A549 (cell line): ENCODE data around the gene ATP2C2.

ENCODE experiments used
- POLR2A ChIP-seq: IDR thresholded peaks from 2 replicates; pipeline ENCODE4 v1.6.1; 2012; ENCODE audit warnings: mild to moderate bottlenecking, low read length
- TF ChIP-seq, protein P1 (sequence below): fragments of >200 bp; sonication (Bioruptor Twin); formaldehyde crosslinking; IDR thresholded peaks from 3 replicates; pipeline ENCODE4 v1.5.1; 2016

DNA sequence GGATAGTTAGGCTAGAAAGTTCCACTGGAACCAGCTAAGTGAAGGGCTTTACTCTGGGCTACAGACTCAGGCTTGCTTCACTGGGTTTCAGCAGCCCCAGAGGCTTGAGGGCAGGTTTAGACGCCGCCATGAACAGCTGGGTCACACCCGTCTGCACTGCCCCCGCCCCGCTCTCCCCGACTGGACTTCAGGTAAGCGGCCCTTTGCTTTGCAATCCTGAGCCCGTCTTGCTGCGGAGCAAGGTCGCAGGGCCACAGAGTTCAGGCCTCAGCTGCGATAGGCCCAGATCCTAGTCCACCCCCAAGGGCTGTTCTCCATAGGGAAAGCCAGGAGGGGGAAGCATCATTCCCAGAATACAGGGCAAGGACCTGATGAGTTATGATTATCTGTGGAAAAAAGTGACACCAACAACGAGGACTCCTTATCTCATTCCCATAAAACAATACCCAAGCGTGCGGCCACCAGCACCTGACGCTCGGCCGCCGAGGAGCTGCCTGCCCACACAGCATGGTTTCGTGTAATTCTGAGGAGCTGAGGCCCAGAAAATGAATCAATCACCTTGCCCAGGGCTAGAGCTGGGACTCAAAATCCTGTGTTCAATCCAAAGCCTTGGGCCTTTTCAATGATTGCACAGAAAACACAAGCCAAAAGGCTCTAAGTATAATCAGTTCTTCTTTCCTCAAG lies 115.7 kb downstream of the ATP2C2 start:
- no peak for TF ChIP-seq POLR2A
- TF ChIP-seq, protein P1, sequence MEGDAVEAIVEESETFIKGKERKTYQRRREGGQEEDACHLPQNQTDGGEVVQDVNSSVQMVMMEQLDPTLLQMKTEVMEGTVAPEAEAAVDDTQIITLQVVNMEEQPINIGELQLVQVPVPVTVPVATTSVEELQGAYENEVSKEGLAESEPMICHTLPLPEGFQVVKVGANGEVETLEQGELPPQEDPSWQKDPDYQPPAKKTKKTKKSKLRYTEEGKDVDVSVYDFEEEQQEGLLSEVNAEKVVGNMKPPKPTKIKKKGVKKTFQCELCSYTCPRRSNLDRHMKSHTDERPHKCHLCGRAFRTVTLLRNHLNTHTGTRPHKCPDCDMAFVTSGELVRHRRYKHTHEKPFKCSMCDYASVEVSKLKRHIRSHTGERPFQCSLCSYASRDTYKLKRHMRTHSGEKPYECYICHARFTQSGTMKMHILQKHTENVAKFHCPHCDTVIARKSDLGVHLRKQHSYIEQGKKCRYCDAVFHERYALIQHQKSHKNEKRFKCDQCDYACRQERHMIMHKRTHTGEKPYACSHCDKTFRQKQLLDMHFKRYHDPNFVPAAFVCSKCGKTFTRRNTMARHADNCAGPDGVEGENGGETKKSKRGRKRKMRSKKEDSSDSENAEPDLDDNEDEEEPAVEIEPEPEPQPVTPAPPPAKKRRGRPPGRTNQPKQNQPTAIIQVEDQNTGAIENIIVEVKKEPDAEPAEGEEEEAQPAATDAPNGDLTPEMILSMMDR = no peak
